Skeletal muscle tissue (tissue), 4 donors: ENCODE measurements around the gene LINGO1. TPM values are rescaled to one million over a fixed set of nuclear protein-coding genes. Genes with fewer than 3 reads are reported as not detected.

Experiments
- H3K27ac ChIP-seq: one replicate; pipeline ENCODE4 v1.7.0; 2013; ENCODE audit warnings: mild to moderate bottlenecking, low read depth, low read length, inconsistent platforms
- H3K27me3 ChIP-seq, 3 donors: one replicate each; pipeline ENCODE4 v1.7.0; 2013; ENCODE audit warnings: low read length in 3 of 3; ENCODE audit not compliant: control insufficient read depth in 3 of 3, insufficient read depth in 3 of 3
- H3K36me3 ChIP-seq, 3 donors: one replicate each; pipeline ENCODE4 v1.7.0; 2013; ENCODE audit warnings: low read length in 3 of 3; ENCODE audit not compliant: control insufficient read depth in 3 of 3, insufficient read depth in 3 of 3
- H3K4me1 ChIP-seq, 3 donors: one replicate each; pipeline ENCODE4 v1.7.0; 2013; ENCODE audit warnings: low read length in 3 of 3, mild to moderate bottlenecking in 3 of 3; ENCODE audit not compliant: control insufficient read depth in 3 of 3, insufficient read depth in 3 of 3
- H3K4me3 ChIP-seq, 3 donors: one replicate each; pipeline ENCODE4 v1.7.0; 2013; ENCODE audit warnings: low read length in 3 of 3
- H3K9ac ChIP-seq, 3 donors: one replicate each; pipeline ENCODE4 v1.7.0; 2013; ENCODE audit warnings: low read length in 3 of 3, mild to moderate bottlenecking in 3 of 3, moderate library complexity in 2 of 3, low read depth in 1 of 3
- H3K9me3 ChIP-seq, 3 donors: one replicate each; pipeline ENCODE4 v1.7.0; 2013; ENCODE audit warnings: low read length in 3 of 3; ENCODE audit not compliant: control insufficient read depth in 3 of 3
- total RNA-seq: library from RNA; depleted of rRNA; stranded (reverse); fragments of >200 nt; gene quantifications from one replicate; pipeline ENCODE4 v1.2.3, GENCODE V29; 2014
- donor health status: Osteomylitis.

LINGO1 gene
- total RNA-seq, 1 donor from 2014 or later, result 3.7 TPM

GRCh38 chr15:77584691-77585090 is 48.0 kb downstream of the LINGO1 start:
- H3K36me3 ChIP-seq, result no peaks in the 10 kb centered on the region
- H3K4me3 ChIP-seq, result no peak overlapping the region
- no peaks in the 10 kb centered on the region for H3K9me3 ChIP-seq
- no peak overlapping the region for H3K9ac ChIP-seq
- H3K27me3 ChIP-seq, result peaks cover 0 to 4% (median 2%) of the 10 kb centered on the region in 3 donors
- no peak overlapping the region for H3K27ac ChIP-seq
- H3K4me1 ChIP-seq, result peaks cover 0 to 6% (median 4%) of the 10 kb centered on the region in 3 donors

- no peak overlapping the region for H3K27ac ChIP-seq
- H3K9me3 ChIP-seq, result no peaks in the 10 kb centered on the region
- no peak overlapping the region for H3K4me3 ChIP-seq
- no peak overlapping the region for H3K9ac ChIP-seq
- H3K36me3 ChIP-seq, result no peaks in the 10 kb centered on the region
- peaks cover 0 to 4% (median 2%) of the 10 kb centered on the region in 3 donors for H3K27me3 ChIP-seq
- H3K4me1 ChIP-seq, result peaks cover 0 to 6% (median 4%) of the 10 kb centered on the region in 3 donors
Observed at GRCh38 chr15:77584201-77584600, 48.5 kb downstream of the LINGO1 start.

- H3K9me3 ChIP-seq, result no peaks in the 10 kb centered on the region
- H3K27ac ChIP-seq, result no peak overlapping the region
- H3K4me1 ChIP-seq, result peaks cover 0 to 6% (median 4%) of the 10 kb centered on the region in 3 donors
- no peak overlapping the region for H3K9ac ChIP-seq
- H3K36me3 ChIP-seq, result no peaks in the 10 kb centered on the region
- peaks cover 0 to 4% (median 0%) of the 10 kb centered on the region in 3 donors for H3K27me3 ChIP-seq
- H3K4me3 ChIP-seq, result no peak overlapping the region
Observed at GRCh38 chr15:77582763-77583162, 49.9 kb downstream of the LINGO1 start.

GRCh38 chr15:77581896-77582569 is 50.7 kb downstream of the LINGO1 start:
- Histone ChIP-seq H3K9ac (no peak overlapping the region), H3K4me3 (no peak overlapping the region), H3K9me3 (no peaks in the 10 kb centered on the region), H3K27ac (no peak overlapping the region), H3K4me1 (peaks cover 0 to 6% (median 4%) of the 10 kb centered on the region in 3 donors), H3K27me3 (peaks cover 0 to 4% (median 0%) of the 10 kb centered on the region in 3 donors), H3K36me3 (no peaks in the 10 kb centered on the region)

GRCh38 chr15:77580996-77581682 is 51.6 kb downstream of the LINGO1 start:
- H3K9me3 ChIP-seq, result no peaks in the 10 kb centered on the region
- no peak overlapping the region for H3K9ac ChIP-seq
- H3K27me3 ChIP-seq, result peaks cover 0 to 4% (median 0%) of the 10 kb centered on the region in 3 donors
- peaks cover 0 to 6% (median 4%) of the 10 kb centered on the region in 3 donors for H3K4me1 ChIP-seq
- no peaks in the 10 kb centered on the region for H3K36me3 ChIP-seq
- H3K27ac ChIP-seq, result no peak overlapping the region
- H3K4me3 ChIP-seq, result no peak overlapping the region

- Histone ChIP-seq H3K9me3 (no peaks in the 10 kb centered on the region), H3K36me3 (no peaks in the 10 kb centered on the region), H3K4me1 (peaks cover 0 to 6% (median 4%) of the 10 kb centered on the region in 3 donors), H3K9ac (no peak overlapping the region), H3K27me3 (peaks cover 0 to 4% (median 0%) of the 10 kb centered on the region in 3 donors), H3K27ac (no peak overlapping the region), H3K4me3 (no peak overlapping the region)
Observed at GRCh38 chr15:77579498-77580188, 53.1 kb downstream of the LINGO1 start.

GRCh38 chr15:77578641-77579372 is 53.9 kb downstream of the LINGO1 start:
- H3K4me1 ChIP-seq, result peaks cover 0 to 6% (median 4%) of the 10 kb centered on the region in 3 donors
- no peaks in the 10 kb centered on the region for H3K27me3 ChIP-seq
- no peaks in the 10 kb centered on the region for H3K9me3 ChIP-seq
- H3K27ac ChIP-seq, result no peak overlapping the region
- H3K36me3 ChIP-seq, result no peaks in the 10 kb centered on the region
- no peak overlapping the region for H3K4me3 ChIP-seq
- no peak overlapping the region for H3K9ac ChIP-seq

- H3K27me3 ChIP-seq, result no peaks in the 10 kb centered on the region
- no peak overlapping the region for H3K27ac ChIP-seq
- no peaks in the 10 kb centered on the region for H3K9me3 ChIP-seq
Observed at GRCh38 chr15:77577366-77577950, 55.3 kb downstream of the LINGO1 start.

GRCh38 chr15:77576538-77576937 is 56.2 kb downstream of the LINGO1 start:
- Histone ChIP-seq H3K9ac (no peak overlapping the region), H3K4me3 (no peak overlapping the region)

More at GRCh38 chr15:77577366-77577950, 55.3 kb downstream of the LINGO1 start:
- Histone ChIP-seq H3K4me3 (no peak overlapping the region), H3K4me1 (peaks cover 0 to 6% (median 4%) of the 10 kb centered on the region in 3 donors), H3K9ac (no peak overlapping the region), H3K36me3 (no peaks in the 10 kb centered on the region)

More at GRCh38 chr15:77576538-77576937, 56.2 kb downstream of the LINGO1 start:
- Histone ChIP-seq H3K4me1 (peaks cover 0 to 5% (median 4%) of the 10 kb centered on the region in 3 donors), H3K27me3 (no peaks in the 10 kb centered on the region), H3K9me3 (no peaks in the 10 kb centered on the region), H3K36me3 (no peaks in the 10 kb centered on the region), H3K27ac (no peak overlapping the region)
